ENCODE measurements around the gene SELENON. TPM values are rescaled to one million over a fixed set of nuclear protein-coding genes. Genes with fewer than 3 reads are reported as not detected.
A peak's percentile ranks its signal among the peaks of the same experiment; 100 is the strongest.

Gene SELENON
- total and polyA plus RNA-seq, 2 experiments from 2014 or later: 111 to 123 TPM

DNA sequence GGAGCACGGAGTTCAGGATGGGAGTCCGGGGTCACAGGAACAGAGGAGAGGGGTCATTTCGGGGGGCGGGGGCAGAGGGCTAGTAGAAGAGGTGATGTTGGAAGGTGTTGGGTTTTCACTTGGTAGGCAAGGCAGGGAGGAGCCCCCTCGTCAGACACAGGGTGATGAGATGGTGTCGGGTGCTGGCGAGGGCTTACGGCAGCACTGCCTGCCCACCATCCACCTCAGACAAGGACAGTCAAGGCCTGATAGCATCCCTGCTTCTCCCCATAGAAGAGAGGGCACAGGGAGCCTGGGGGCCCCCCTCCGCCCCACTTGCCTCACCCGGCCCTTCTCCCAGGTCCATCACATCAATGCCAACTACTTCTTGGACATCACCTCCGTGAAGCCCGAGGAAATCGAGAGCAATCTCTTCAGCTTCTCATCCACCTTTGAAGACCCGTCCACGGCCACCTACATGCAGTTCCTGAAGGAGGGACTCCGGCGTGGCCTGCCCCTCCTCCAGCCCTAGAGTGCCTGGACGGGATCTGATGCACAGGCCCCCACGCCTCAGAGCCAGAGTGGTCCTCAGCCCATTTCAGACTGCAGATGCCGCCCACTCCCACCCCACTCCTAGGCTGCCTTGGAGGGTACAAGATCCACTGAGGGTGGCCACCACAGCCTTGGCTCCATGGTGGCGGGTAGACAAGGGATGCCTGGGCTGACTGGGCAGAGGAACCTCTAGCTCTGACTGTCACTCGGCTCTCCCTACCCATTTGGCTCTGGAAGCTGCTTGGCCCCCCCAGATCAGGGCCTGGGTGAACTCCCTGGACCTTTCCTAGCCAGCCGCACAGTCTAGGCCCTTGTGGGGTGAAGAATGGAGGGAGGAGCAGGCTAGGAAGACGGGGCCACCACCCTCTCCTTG, 15.5 kb downstream of the SELENON start:
- Histone ChIP-seq H3K27ac (no peak overlapping the region), H3K4me3 (no peak overlapping the region), H3K27me3 (no peaks in the 10 kb centered on the region), H3K4me1 (ENCODE audit: low read depth) (peaks cover 19% of the 10 kb centered on the region), H3K36me3 (peaks cover 13% of the 10 kb centered on the region), H3K9me3 (ENCODE audit: low read depth) (no peaks in the 10 kb centered on the region)
- no peak for DNase-seq (ENCODE audit: low read depth in 1 of 2, low spot score in 1 of 2)
- TF ChIP-seq, protein P1, sequence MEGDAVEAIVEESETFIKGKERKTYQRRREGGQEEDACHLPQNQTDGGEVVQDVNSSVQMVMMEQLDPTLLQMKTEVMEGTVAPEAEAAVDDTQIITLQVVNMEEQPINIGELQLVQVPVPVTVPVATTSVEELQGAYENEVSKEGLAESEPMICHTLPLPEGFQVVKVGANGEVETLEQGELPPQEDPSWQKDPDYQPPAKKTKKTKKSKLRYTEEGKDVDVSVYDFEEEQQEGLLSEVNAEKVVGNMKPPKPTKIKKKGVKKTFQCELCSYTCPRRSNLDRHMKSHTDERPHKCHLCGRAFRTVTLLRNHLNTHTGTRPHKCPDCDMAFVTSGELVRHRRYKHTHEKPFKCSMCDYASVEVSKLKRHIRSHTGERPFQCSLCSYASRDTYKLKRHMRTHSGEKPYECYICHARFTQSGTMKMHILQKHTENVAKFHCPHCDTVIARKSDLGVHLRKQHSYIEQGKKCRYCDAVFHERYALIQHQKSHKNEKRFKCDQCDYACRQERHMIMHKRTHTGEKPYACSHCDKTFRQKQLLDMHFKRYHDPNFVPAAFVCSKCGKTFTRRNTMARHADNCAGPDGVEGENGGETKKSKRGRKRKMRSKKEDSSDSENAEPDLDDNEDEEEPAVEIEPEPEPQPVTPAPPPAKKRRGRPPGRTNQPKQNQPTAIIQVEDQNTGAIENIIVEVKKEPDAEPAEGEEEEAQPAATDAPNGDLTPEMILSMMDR (IDR thresholded peaks at IDR 0.05; ENCODE audit: low read depth, low read length): no peak

- H3K4me1 ChIP-seq (ENCODE audit: low read depth): peaks cover 23% of the 10 kb centered on the region
- no peak for DNase-seq (ENCODE audit: low read depth in 1 of 2, low spot score in 1 of 2)
- no peak overlapping the region for H3K4me3 ChIP-seq
- H3K27ac ChIP-seq: peak overlapping the region; percentile 95
- H3K9me3 ChIP-seq (ENCODE audit: low read depth): no peaks in the 10 kb centered on the region
- TF ChIP-seq, protein P1 (IDR thresholded peaks at IDR 0.05; ENCODE audit: low read depth, low read length): no peak
- H3K36me3 ChIP-seq: peaks cover 13% of the 10 kb centered on the region
- no peaks in the 10 kb centered on the region for H3K27me3 ChIP-seq
Observed at GRCh38 chr1:25816112-25816718, 16.2 kb downstream of the SELENON start.

DNA sequence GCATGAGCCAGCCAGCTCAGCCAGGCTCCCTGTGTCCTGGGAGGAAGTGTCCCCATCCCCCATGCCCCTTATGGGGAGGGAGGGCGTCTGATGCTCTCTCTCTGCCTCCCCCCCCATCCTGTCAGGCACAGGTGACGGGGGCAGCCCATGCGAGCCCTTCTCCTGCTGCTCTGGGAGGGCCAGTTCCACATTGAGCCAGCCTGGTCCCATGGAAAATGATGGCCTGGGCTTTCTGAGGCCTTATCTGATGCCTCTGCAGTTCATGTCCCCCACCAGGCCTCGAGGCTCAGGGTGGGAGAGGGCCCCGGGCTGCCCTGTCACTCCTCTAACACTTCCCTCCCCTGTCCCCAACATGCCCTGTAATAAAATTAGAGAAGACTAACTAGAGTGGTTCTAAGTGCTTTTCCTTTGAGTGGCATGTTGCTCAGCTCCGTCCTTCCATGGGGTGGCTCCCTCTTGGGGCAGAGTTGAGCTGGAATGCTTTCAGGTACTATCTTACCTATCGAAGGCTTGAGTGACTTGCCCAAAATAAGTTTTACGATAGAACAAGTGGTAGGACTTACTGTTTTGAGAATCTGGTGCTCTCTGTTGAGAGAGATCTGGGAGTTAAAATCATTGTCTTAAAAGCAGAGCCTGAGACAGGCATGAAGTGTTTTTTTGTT, 18.0 kb downstream of the SELENON start:
- H3K36me3 ChIP-seq: peaks cover 6% of the 10 kb centered on the region
- H3K27me3 ChIP-seq: no peaks in the 10 kb centered on the region
- H3K4me3 ChIP-seq: no peak overlapping the region
- no peaks in the 10 kb centered on the region for H3K9me3 ChIP-seq (ENCODE audit: low read depth)
- TF ChIP-seq, protein P1 (IDR thresholded peaks at IDR 0.05; ENCODE audit: low read depth, low read length): peak; percentile 7
- H3K27ac ChIP-seq: peak overlapping the region; percentile 95
- DNase-seq (ENCODE audit: low read depth in 1 of 2, low spot score in 1 of 2): peak in 1 of 2 donors; percentile 84
- peaks cover 36% of the 10 kb centered on the region for H3K4me1 ChIP-seq (ENCODE audit: low read depth)

DNA sequence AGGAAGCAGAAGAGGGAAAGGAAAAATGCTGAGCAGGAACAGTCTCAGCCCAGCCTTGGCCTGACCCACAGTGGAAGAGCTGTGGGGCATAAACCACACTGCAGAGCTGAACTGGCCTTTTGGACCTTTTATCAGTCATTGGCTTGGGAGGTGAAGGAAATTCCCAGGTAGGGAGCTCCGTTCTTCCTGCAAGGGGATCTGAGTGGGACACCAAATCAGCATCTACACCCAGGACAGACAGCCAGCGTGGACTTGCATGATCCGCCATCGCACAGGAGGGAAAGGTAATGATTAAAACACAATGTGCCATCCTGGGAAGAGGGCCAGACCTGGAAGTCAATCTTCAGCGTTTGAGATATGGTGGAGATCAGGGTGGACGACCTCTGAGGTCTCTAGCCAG, 18.6 kb downstream of the SELENON start:
- H3K27me3 ChIP-seq: no peaks in the 10 kb centered on the region
- H3K4me3 ChIP-seq: peak overlapping the region; percentile 76
- peak overlapping the region; percentile 95 for H3K27ac ChIP-seq
- peaks cover 37% of the 10 kb centered on the region for H3K4me1 ChIP-seq (ENCODE audit: low read depth)
- H3K9me3 ChIP-seq (ENCODE audit: low read depth): no peaks in the 10 kb centered on the region
- H3K36me3 ChIP-seq: peaks cover 6% of the 10 kb centered on the region
- no peak for DNase-seq (ENCODE audit: low read depth in 1 of 2, low spot score in 1 of 2)
- TF ChIP-seq, protein P1 (IDR thresholded peaks at IDR 0.05; ENCODE audit: low read depth, low read length): no peak

GRCh38 chr1:25819491-25820246, 19.7 kb downstream of the SELENON start, which contains the start of gene MTFR1L:
MTFR1L (plus strand) TSS chr1:25819954; CDS start chr1:25823105, 3,151 bp downstream.
- TF ChIP-seq, protein P1 (IDR thresholded peaks at IDR 0.05; ENCODE audit: low read depth, low read length): no peak
- Histone ChIP-seq H3K27me3 (no peaks in the 10 kb centered on the region), H3K36me3 (no peaks in the 10 kb centered on the region), H3K9me3 (ENCODE audit: low read depth) (no peaks in the 10 kb centered on the region), H3K4me1 (ENCODE audit: low read depth) (peaks cover 37% of the 10 kb centered on the region), H3K27ac (peak within 1 kb of the TSS; percentile 95), H3K4me3 (peak within 1 kb of the TSS; percentile 76)
- peak; percentile 79 to 92 for DNase-seq (ENCODE audit: low read depth in 1 of 2, low spot score in 1 of 2)

Data from cardiac muscle cell (in vitro differentiated cells and primary cell).